HG03095 (cell line): ENCODE data around the gene ARRDC3.
"Not testable (repeated sequence)": the region's sequence is repeated elsewhere in the genome, so short reads cannot be mapped to it uniquely, and the experiment has no call there.

Source experiments
- ATAC-seq: cut with Tn5 transposase; IDR thresholded peaks from one replicate; pipeline ENCODE4 v1.9.1; 2021; ENCODE audit warnings: moderate library complexity; ENCODE audit not compliant: unreplicated experiment

ARRDC3 gene, protein sequence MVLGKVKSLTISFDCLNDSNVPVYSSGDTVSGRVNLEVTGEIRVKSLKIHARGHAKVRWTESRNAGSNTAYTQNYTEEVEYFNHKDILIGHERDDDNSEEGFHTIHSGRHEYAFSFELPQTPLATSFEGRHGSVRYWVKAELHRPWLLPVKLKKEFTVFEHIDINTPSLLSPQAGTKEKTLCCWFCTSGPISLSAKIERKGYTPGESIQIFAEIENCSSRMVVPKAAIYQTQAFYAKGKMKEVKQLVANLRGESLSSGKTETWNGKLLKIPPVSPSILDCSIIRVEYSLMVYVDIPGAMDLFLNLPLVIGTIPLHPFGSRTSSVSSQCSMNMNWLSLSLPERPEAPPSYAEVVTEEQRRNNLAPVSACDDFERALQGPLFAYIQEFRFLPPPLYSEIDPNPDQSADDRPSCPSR

DNA sequence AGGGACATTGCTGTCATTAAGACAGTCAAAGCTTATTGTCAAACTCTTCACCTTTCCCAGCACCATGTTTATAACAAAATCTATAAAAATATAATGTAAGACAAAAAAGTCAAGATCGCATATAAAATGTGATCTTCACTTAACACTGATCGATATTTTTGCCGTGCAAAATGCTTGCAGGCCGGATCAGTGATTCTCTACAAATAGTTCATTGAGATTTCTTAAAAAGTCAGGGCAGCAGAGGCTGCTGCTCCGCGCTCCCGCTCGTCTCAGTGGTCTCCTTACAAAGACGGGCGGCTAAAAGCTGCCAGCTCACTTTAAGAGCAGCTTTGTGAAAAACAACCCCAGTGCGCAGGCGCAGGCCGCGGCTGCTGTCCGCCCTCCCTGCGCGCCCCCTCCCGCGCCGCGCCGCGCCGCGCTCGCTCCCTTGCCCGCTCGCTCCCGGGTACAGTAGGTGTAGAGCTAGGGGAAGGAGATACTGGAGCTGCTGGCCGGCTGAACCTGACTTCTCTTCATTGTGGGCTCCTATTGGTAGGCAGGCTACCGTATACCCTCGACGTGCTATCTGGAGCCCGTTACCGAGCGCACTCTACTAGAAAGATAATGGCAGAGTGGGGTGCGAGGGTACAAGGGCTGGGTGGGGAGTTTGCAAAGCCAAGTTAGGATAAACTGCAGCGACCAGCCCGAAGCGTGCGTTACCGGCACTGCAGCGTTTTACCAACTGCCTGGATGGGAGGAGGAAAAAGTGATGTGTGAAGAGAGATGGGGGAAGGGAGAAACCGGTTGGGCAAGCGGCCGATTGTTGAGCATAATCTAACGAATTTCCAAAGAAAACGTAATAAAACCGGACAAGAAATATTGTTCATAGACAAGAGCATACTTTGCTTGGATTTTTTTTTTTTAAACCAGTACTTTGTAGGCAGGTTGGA lies at the start of gene ARRDC3:
ARRDC3 (minus strand) TSS at position 291 of the 929 bp plus-strand sequence; CDS start at position 66, 225 bp downstream.
- peak; percentile 47 for ATAC-seq

DNA sequence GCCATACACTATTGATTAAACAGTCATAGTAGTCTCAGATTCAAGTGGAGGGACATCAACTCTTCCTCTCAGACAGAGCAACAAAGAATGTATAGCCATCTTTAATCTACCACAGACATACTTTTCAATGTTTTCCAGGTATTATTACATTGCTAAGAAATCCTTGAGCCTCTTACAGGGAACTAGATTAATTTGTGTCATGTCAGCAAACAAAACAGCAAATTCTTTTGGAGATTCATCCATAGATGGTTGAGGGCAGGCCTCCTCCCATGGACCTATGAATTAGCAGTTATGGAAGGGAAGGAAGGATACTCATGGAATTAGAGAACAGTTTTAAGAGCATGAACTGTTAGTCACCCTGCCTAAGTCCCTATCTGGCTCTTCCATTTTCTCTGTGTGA lies 47.8 kb upstream of the ARRDC3 start:
- no peak for ATAC-seq

DNA sequence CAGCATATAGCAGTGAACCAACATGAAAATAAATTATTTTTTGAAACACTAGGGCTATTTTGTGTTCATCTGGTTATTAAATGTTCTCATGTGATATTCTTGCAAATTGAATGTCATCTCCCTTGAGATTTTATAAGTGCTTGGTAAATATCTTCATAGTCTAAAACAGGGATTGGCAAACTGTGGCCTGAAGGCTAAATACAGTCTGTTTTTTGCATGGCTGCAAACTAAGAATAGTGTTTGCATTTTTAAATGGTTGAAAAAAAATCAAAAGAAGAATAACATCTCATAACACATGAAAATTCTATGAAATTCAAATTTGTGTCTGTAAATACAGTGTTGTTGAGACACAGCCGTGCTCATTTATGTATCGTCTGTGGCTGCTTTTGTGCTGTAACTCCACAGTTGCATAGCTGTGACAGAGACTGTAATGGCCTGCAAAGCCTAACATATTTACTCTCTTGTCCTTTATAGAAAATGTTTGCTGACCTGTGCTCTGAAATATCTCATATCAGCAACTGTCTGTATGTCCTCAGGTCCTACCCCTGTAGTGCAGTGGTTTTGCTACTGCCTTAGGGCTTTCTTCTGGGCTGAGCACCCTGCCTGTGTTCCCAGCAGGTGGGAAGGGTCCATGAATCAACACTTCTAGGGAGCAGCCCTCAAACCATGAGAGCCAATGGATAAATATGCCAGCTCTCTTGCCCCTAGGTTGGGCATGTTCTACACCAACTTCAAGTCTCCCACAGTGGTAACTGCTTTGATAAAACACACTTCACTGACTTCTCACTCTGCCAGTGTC lies 41.7 kb upstream of the ARRDC3 start:
- no peak for ATAC-seq

DNA sequence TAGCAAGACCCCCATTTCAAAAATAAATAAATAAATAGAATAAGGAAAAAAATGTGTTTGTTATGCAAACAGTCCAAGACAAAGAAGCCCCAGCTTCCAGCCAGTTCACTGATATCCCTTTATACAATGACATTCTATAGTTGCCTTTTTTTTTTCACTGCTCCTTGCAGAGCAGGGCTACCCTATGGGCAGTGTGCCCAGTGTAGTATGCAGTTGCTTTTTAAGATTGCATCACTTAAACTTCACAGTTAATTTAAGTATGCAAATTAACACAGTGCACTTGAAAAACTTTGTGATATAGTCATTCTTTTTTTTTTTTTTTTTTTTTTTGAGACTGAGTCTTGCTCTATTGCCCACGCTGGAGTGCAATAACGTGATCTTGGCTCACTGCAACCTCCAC lies 40.8 kb upstream of the ARRDC3 start:
- no peak for ATAC-seq

DNA sequence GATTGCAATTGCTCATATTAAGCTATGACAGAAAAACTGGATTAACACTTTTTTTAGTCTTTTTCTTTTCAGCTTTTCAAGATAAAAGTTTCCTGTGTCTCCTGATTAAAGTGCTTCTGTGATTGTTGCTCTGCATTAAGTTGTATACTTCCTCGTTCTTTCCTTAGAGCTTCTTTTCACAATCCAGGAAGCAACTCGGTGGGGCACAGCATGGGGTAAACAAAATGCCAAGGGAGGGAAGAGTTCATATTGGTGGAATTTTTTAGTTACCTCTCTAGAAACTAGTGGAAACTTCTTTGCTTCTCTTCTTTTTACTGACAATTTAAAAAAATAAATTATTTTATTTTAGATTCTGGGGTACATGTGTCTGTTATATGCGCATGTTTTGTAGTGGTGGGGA lies 37.8 kb upstream of the ARRDC3 start:
- ATAC-seq: no peak

DNA sequence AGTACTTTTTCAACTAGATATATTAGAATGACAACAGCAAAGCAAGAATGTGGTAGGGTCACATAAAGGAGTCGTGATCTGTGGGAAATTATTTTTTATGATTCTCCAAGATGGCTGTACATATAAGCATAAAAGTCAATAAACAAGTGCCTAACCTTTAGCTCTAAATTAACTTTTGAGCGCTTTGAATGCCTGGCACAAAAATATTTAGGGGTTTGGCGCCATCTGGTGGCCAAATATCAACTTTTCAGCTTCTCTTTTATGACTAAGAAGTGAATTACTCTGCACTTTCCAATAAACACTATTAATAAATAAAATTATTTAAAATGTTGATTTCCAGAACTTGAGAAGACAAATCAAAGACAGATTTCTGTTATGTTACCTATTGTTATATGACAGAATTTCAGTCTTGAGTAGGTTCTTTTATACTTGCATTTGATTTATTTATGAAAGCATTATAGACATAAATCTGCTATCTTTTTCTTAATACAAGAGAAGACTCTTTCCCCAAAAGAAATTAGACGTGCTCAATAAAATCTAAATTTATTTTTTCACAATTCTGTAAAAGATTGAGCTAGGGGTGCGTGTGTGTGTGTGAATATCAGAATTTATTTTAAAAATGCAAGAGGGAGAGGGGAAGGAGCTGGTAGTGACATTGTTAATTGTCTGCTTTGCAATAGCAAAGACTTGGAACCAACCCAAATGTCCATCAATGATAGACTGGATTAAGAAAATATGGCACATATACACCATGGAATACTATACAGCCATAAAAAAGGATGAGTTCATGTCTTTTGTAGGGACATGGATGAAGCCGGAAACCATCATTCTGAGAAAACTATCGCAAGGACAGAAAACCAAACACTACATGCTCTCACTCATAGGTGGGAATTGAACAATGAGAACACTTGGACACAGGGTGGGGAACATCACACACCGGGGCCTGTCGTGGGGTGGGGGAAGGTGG lies 36.7 kb upstream of the ARRDC3 start:
- ATAC-seq: peak; percentile 53

DNA sequence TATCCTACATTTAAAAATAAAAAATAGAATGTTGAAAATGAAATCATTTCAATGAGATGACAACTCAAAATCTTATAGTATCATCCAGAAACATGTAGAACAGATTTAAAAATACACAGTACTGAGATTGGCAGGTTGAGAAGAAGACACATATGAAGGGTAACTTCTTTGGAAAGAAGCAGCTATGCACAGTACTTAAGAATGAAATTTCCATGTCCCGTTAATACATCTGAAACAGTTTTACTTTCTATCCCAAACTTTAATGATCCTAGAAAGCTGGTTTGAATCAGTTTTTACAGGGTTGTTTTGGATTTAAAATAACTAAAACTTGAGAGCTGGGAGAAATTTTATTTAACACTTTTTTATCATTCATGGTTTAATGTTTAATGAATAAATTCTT lies 36.0 kb upstream of the ARRDC3 start:
- no peak for ATAC-seq

DNA sequence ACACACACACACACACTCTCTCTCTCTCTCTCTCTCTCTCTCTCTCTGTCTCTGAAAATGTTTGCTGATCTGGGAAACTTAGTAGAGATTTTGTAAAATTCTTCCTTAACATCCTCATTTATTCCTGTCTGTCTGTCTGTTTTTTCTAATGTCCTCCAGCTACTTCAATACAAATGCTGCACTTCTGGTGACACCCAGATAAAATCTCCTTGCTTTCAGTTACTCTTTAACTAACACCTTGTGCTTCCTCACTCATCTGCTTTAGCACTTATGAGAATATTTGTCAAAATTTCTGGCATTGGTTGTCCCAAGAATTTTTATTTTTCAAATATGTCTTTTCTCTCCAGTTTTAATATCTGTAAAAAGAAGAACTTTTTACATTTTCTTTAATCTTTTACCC lies 35.0 kb upstream of the ARRDC3 start:
- ATAC-seq: no peak

DNA sequence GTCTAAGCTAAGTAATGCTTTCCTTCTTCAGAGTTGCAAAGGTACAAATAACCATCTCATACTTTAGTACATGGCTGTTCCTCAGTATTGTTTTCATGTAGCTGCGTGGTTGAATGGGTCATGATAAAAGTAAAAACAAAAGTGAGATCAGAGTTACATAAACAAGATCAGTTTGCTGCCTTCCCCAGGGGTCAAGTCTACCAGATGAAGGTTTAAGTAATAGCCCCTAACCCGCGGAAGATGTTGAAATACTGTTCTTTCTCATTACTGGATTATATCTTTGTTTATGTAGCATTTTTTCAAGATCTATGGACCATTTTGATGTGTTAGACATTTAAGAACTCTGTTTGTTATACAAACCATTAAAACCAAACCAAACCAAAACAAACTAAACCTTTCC lies 34.1 kb upstream of the ARRDC3 start:
- ATAC-seq: no peak

DNA sequence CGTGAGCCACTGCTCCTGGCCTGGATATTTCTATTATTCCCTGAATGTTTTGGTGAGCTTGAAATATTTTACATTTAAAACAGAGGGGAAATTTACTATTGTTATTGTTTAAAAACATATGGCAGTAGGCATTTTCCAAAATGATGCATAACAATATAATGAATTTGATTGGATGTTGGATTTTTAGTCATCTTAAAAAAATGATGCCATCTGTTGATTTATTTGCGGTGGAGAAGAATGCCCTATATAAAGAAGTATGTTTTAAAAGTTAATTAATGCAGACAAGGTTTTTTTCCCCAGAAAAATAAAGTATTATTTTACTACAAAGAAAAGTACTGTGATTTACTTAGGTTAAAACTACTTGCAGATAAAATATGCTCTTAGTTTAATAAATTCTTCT lies 33.4 kb upstream of the ARRDC3 start:
- no peak for ATAC-seq

DNA sequence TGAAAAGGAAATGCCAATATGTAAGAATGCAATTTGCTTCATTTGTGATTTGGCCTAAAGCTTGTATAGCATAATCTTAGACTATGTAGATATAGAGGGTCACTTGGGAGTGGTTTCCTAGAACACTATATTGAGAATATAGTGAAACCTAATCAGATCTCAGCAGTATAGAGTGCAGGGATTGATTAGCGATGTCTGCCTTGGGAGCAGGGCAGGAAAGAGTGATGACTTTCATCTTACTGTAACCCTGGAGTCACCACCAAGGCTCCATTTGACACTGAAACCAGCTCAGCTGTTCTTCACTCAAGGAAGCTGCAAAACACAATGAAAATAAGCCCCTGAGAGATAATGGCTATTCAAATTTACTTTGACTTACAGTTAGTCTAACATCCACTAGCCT lies 26.2 kb upstream of the ARRDC3 start:
- no peak for ATAC-seq

DNA sequence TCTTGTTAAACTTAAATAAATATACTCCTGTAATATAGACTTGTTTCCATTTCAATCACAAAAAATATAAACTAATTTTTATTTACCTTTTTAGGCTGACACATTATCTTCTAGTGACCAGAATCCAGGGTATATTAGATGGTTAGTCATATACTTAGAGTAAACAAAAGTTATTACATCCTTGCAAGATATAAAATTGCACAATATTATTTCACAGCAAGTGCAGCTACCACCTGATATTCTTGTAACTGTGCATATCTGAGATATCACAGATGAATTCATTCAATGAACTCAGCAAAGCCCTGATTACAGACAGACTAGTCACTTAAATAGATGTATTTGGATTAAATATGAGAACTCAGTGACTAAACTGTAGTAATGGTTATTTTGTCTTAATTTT lies 25.6 kb upstream of the ARRDC3 start:
- ATAC-seq: no peak

DNA sequence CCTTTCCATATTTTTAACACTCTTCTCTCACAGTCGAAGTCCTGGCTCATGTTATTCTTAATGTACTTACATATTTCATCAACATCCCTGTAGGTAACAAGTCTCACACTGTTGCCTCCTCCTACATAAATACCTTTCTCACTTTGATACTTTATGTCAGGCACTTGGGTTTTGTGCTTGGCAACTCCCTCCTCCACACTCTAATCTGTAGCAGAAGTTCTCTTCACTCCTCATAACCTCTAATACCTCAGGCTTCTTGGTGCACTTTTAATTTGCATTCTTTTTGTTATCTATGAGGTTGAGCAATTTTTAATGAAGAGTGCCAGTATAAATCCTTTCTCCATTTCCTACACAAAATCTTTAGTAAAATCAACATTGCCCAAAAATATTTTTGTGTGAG lies 24.1 kb upstream of the ARRDC3 start:
- no peak for ATAC-seq

DNA sequence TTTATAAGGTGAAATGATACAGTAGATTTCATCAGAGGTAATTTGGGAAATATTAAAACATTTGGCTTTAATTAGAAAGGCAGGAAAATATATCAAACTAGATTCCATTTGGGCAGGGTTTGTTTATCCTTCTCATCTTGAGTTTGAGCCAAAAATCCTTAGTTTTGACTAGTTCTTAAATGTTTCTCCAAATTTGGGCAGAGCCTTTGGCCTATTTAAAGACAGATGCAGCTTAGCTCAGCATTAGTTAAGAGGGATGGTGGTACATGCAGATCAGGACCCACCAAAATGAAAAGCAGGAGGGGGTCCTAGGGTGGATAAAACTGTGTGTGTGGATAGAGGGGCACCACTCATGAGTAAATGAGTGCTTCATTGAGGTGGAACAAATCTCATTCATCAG lies 20.3 kb upstream of the ARRDC3 start:
- ATAC-seq: no peak

DNA sequence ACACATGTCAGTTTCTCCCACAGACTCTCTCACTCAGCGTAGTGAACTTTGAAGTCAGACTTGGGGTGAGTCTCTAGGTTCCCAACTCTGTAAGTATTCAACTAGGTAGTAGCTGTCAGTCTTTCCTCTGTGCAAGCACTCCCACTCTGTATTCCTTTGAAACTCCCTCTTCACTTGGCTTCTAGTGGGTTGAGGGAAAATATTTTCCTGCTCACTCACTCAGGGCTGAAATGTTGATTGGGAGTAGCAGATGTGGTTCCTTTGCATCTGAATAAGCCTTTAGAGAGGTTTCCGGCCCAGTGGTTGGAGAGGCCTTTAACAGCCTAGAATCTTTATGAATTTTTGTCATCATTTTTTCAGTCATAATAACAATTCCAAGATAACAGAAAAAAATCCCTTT lies 18.1 kb upstream of the ARRDC3 start:
- no peak for ATAC-seq

DNA sequence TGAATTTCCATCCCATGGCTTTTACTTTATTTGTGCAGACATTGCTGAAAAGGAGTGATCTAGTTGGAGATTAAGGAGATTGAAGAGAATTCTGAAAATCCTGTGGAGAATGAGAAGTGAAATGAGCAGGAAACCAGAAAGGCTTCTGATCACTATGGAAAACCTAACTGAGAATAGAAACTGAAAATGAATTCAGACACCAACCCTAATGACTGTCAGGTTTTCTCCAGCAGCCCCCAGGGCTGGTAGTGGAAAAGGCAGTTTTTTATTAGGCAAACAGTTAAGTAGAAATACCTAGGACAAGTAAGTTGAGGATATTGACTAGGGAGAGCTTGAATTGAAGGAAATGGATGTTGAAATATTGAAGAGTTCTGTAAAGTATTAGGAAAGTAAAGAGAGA lies 14.7 kb upstream of the ARRDC3 start:
- ATAC-seq: no peak

DNA sequence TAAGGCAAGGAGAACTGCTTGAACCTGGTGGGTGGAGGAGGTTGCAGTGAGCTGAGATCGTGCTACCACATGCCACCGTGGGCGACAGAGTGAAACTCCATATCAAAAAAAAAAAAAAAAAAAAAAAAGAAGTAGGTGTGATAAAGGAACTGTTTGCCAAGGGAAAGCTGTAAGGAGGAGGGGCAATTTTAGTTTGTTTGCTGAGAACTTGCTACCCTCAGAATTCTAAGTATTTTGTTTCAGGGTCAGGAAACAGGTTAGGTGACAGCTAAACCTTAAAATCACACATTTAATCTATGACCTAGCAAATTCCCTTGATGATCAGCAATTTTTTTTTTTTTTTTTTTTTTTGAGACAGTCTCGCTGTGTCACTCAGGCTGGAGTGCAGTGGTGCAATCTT lies 7.2 kb upstream of the ARRDC3 start:
- no peak for ATAC-seq

DNA sequence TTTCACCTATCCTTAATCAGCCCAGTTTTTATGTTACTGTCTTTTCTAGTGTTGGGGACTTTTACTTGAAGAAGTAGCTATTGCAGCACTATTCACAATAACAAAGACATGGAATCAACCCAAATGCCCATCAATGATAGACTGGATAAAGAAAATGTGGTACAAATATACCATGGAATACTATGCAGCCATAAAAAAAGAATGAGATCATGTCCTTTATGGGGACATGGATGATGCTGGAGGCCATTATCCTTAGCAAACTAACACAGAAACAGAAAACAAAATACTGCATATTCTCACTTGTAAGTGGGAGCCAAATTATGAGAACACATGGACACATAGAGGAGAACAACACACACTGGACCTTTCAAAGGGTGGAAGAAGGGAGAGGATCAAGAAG lies 6.4 kb upstream of the ARRDC3 start:
- not testable (repeated sequence) for ATAC-seq

DNA sequence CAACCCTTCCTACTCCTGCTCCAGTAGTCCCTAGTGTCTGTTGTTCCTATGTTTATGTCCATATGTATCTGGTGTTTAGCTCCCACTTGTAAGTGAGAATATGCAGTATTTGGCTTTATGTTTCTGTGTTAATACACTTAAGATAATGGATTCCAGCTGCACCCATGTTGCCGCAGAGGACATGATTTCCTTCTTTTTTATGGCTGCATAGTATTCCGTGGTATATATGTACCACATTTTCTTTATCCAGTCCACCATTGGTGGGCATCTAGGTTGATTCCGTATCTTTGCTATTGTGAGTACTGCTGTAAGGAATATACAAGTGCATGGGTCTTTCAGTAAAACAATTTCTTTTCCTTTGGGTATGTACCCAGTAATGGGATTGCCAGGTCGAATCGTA lies 5.2 kb upstream of the ARRDC3 start:
- ATAC-seq: no peak

DNA sequence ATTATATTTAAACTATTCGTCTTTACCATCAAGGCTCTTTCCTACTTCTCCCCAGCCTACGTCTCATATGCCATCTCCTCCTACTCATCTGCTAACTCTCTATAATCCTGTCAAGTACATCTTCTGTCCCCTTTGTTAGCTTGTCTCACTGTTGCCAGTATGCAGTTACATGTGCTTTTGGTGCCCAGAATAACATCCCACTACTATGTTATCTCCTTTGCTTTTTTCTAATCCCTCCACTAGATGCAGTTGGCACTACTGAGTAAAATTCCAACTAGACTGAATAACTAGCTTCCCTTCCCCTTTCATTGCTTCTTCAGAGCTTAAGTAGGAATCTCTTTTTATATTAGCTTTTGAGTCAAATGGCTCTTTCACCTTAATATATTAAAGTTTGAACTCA lies 3.0 kb upstream of the ARRDC3 start:
- no peak for ATAC-seq
